ENCODE measurements around the gene ABHD17C.
A peak's percentile ranks its signal among the peaks of the same experiment; 100 is the strongest.
"Not testable (repeated sequence)": the region's sequence is repeated elsewhere in the genome, so short reads cannot be mapped to it uniquely, and the experiment has no call there.

Gene ABHD17C

GRCh38 chr15:80695099-80695910 is at the start of gene ABHD17C:
Gene ABHD17C (plus strand): TSS chr15:80695310. CDS start chr15:80695430, 120 bp downstream.
- DNase-seq, result peak in 41 of 58 donors; percentile 9 to 67 (median 34)

- no peak for DNase-seq
These were observed 49.5 kb upstream of the ABHD17C start for GRCh38 chr15:80645494-80646065.

GRCh38 chr15:80647424-80647823 is 47.7 kb upstream of the ABHD17C start:
- DNase-seq, result not testable (repeated sequence)

- no peak for DNase-seq
These were observed 40.8 kb upstream of the ABHD17C start for GRCh38 chr15:80654299-80654698.

- no peak for DNase-seq
These were observed 35.7 kb upstream of the ABHD17C start for GRCh38 chr15:80659375-80659774.

GRCh38 chr15:80660119-80660518 is 35.0 kb upstream of the ABHD17C start:
- peak in 2 of 58 donors; percentile 0 to 8 for DNase-seq

DNA sequence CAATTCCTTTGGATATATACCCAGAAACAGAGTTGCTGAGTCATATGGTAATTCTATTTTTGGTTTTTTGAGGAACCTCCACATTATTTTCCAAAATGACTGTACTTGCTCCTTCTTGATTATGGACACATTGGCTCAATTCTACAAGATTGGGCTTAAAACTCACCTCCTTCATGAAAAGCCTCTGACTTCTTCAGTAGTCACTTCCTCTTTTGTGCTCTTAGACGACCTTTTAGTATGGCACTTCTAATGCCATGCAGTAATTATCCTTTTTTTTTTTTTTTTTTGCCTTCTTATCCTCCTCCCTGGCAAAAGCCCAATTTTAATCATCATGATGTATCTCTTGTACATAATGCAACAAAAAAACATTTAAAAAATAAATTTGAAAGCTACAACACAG is 33.0 kb upstream of the ABHD17C start:
- DNase-seq, result no peak

DNA sequence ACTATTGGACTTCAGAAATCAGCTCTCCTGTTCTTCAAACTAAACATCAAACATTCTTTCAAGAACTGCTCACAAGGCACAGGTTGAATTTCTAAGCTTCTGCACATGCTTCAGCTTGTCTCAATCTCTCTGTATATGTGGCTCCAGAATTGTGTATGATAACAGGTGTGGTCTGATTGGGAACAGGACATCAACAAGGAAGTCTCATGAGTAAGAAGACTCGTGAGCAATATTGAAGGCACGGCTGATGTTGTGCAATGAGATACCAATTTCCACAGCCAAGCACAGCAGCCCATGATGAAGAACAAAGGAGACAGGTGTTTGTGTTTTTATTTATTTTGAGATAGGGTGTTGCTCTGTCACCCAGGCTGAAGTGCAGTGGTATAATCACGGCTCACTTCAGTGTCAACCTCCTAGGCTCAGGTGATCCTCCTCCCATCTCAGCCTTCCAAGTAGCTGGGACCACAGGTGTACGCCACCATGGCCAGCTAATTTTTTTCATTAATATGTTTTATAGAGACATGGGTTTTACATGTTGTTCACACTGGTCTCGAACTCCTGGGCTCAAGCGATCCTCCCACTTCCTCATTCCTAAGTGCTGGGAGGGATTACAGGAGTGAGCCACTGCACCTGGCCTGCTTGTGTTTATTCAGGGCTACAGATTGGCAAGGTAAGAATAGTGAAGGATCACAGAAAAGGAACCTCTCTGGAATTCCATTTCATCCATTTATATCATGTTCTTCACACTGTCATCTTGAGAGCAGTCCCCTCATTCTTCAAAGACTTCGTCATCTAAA is 32.2 kb upstream of the ABHD17C start:
- DNase-seq, result no peak

GRCh38 chr15:80665151-80665550 is 30.0 kb upstream of the ABHD17C start:
- DNase-seq, result no peak

- no peak for DNase-seq
These were observed 27.2 kb upstream of the ABHD17C start for GRCh38 chr15:80667936-80668335.

- no peak for DNase-seq
These were observed 26.4 kb upstream of the ABHD17C start for GRCh38 chr15:80668546-80669236.

GRCh38 chr15:80669663-80670273 is 25.3 kb upstream of the ABHD17C start:
- DNase-seq, result no peak

DNA sequence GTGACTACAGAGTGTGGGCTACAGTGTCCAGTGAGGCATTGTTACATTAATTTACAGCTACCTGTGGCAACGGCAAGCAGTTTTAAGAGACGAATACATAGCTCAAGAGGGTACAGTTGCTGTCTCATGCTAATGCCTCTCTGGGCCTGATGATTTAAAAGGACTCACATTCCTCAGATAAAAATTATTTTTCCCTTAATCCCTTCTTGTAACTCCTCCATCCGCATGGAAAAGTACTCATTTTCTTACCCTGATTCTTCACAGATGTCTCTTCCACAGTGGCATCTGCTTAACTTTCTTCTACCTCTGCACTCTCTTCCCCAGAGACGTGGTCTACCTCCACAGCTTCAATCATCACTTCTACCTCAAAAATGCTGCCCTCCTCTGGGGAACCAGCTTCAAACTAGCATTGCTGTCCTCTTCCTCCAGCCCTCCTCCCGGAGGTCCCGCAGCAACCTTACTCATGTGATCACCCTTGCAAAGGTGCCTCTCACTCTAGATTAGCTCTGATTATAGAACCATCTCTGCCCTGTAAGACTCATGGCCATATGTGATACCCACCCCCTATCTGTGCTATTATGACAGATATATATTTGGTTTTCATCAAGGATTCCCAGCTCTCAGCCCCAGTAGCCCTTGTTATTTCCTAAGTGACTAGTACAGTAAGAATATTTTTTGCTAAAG is 21.4 kb upstream of the ABHD17C start:
- DNase-seq, result no peak

- DNase-seq, result no peak
These were observed 20.9 kb upstream of the ABHD17C start for GRCh38 chr15:80674245-80674614.

DNA sequence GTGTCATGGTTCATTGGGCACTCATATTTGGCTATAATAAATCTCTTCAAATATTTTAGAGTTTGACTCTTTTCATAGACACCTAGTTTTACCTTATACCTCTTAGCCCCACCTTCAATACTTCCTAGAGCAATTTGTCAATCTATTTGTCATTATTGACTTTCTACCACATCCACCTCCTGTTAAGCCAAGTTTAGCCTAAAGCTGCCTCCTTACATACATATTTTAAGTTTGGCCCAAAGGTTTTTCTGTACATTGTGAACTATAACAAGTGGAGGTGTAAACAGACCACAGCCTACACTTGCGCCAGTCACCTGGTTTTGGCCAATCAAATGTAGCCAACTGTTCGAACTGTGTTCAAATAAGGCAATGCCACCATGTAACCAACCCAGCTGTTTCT is 18.1 kb upstream of the ABHD17C start:
- no peak for DNase-seq

- DNase-seq, result no peak
These were observed 15.8 kb upstream of the ABHD17C start for GRCh38 chr15:80679167-80679803.

DNA sequence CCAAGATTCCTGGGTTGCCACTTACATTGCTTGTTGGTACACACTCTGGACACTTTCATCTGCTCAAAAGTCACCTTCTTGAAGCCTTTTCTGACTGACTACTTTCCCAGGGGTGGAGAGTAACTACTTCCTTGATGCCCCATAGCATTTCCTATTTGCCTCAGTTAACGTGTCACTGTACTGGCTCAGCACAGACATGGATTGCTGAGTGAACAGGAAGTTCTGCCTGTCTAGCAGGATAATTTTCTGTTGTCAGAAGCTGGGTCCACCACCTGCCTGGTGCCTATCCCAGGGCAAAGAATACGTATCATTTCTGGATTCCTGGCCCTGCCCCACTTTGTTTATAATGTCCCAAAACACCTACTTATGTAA is 15.3 kb upstream of the ABHD17C start:
- DNase-seq, result no peak

- no peak for DNase-seq
These were observed 12.9 kb upstream of the ABHD17C start for GRCh38 chr15:80682201-80682600.

DNA sequence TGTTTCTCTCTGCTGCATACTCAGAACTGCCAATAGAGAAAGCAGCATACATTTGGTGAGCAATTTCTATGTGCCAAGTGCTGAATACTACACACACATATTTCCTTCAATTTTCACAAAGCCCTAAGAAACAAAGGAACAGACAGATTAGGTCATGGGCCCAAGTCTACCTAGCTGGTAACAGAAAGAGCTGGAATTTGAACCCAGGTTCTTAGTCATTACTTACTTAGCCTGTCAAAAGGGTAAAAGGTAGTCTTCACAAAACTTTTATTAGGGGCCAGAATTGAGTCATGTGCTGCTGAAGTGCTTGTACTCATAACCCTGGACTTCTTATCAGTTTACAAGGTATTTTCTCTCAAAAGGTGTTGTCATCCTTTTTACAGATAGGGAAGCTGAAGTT is 10.4 kb upstream of the ABHD17C start:
- DNase-seq, result no peak

DNA sequence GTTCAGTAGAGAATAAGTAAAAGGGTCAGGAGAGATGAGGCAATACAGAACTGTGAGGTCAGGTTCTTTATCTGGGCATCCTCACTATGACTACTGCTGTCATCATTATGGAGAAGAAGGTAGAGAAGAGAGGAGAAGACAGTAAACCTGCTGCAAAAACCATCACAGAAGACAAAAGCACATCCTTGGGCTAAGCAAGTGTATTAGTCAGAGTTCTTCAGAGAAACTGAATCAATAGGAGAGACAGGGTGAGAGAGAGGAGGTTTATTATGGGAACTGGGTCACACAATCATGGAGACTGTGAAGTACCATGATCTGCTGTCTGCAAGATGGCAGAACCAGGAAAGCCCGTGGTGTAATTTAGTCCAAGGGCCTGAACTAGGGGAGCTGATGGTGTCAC is 9.5 kb upstream of the ABHD17C start:
- no peak for DNase-seq

Data from anterior cingulate cortex (tissue), 58 donors.